Caco-2 (cell line): ENCODE results near the gene KIF4A. TPM values are rescaled to one million over a fixed set of nuclear protein-coding genes. Genes with fewer than 3 reads are reported as not detected.
A peak's percentile ranks its signal among the peaks of the same experiment; 100 is the strongest.

Experiments
- BruUV-seq: library from RNA; stranded (reverse); fragments of 400-500 nt; replicated peaks from 2 replicates; lab custom pipeline; 2021; lab: Mats Ljungman, UMichigan
- CTCF ChIA-PET: fragments of 300-600 bp; sonication (Branson Sonifier 250); formaldehyde crosslinking; loops from one replicate; lab custom pipeline; 2022; ENCODE audit warnings: antibody characterized with exemption; lab: Charles Lee
- POLR2A ChIA-PET: fragments of 300-600 bp; sonication (Branson Sonifier 250); formaldehyde crosslinking; loops from one replicate; lab custom pipeline; 2022; ENCODE audit warnings: antibody characterized with exemption; lab: Charles Lee
- DNase-seq, 2 experiments: peaks; one replicate each; pipeline versions ENCODE4 v3.0.0 to v3.0.0-alpha.2; 2020 to 2022
- H3K27me3 ChIP-seq: replicated peaks from 2 replicates; pipeline ENCODE4 v1.6.0; 2011; ENCODE audit warnings: low read length; ENCODE audit not compliant: control insufficient read depth, insufficient read depth
- H3K36me3 ChIP-seq: 2 replicates; pipeline ENCODE4 v1.5.1; 2011; ENCODE audit warnings: low read length; ENCODE audit not compliant: control insufficient read depth, insufficient read depth
- H3K4me1 ChIP-seq: fragments of 250-450 bp; sonication (Bioruptor Pico); 2 replicates; pipeline ENCODE4 v1.5.1; 2020; ENCODE audit warnings: mild to moderate bottlenecking
- H3K4me3 ChIP-seq: 2 replicates; pipeline ENCODE4 v1.5.1; 2011; ENCODE audit warnings: low read depth, mild to moderate bottlenecking, control low read depth, low read length
- H3K9me3 ChIP-seq: fragments of 250-450 bp; sonication (Bioruptor Pico); 2 replicates; pipeline ENCODE4 v1.5.1; 2020; ENCODE audit warnings: mild to moderate bottlenecking, moderate library complexity
- H3K27ac Mint-ChIP-seq: one replicate; pipeline ENCODE4 v1.8.0; 2022; ENCODE audit warnings: mixed read lengths; ENCODE audit not compliant: unreplicated experiment
- H3K27me3 Mint-ChIP-seq: one replicate; pipeline ENCODE4 v1.8.0; 2022; ENCODE audit warnings: mixed read lengths; ENCODE audit not compliant: insufficient read depth, unreplicated experiment
- H3K36me3 Mint-ChIP-seq: one replicate; pipeline ENCODE4 v1.8.0; 2022; ENCODE audit warnings: mild to moderate bottlenecking, mixed read lengths; ENCODE audit not compliant: insufficient read depth, unreplicated experiment
- H3K4me1 Mint-ChIP-seq: one replicate; pipeline ENCODE4 v1.8.0; 2022; ENCODE audit warnings: low read depth, mixed read lengths; ENCODE audit not compliant: unreplicated experiment
- H3K4me3 Mint-ChIP-seq: one replicate; pipeline ENCODE4 v1.8.0; 2022; ENCODE audit warnings: mild to moderate bottlenecking, moderate library complexity, mixed read lengths; ENCODE audit not compliant: unreplicated experiment
- H3K9me3 Mint-ChIP-seq: one replicate; pipeline ENCODE4 v1.8.0; 2022; ENCODE audit warnings: mixed read lengths; ENCODE audit not compliant: unreplicated experiment
- intact Hi-C: fragments of 100-400 bp; cut with micrococcal nuclease; formaldehyde crosslinking; loops from one replicate; pipeline ENCODE4 v1.10.0; 2022; ENCODE audit not compliant: unreplicated experiment
- total RNA-seq: library from RNA; stranded (reverse); gene quantifications from 2 replicates; pipeline ENCODE4 v1.2.3, GENCODE V29; 2022
- TF ChIP-seq, protein P1 (sequence below), 2 experiments: fragments of 200-600 bp in 1 of 2; IDR thresholded peaks; 1 replicate in 1 of 2; 2 replicates in 1 of 2; pipeline versions ENCODE4 v1.5.1 to v1.8.0; 2011 to 2022; ENCODE audit warnings: antibody characterized with exemption in 1 of 2, control low read depth in 1 of 2, inconsistent platforms in 1 of 2, low read depth in 1 of 2, low read length in 1 of 2, mild to moderate bottlenecking in 1 of 2, moderate library complexity in 1 of 2; ENCODE audit not compliant: insufficient read depth in 1 of 2, severe bottlenecking in 1 of 2, unreplicated experiment in 1 of 2

KIF4A gene
- total RNA-seq, 1 experiment from 2014 or later, result 39.6 TPM

- no peak for DNase-seq
- ChIA-PET CTCF (no interaction called here), POLR2A (no interaction called here)
- Histone ChIP-seq H3K36me3 (no peaks in the 10 kb centered on the region), H3K9me3 (no peaks in the 10 kb centered on the region), H3K27me3 (no peaks in the 10 kb centered on the region), H3K4me3 (no peak overlapping the region), H3K4me1 (no peaks in the 10 kb centered on the region)
- no peak overlapping the region for H3K4me3 Mint-ChIP-seq
- H3K4me1 Mint-ChIP-seq, result no peaks in the 10 kb centered on the region
- no peaks in the 10 kb centered on the region for H3K27me3 Mint-ChIP-seq
- TF ChIP-seq, protein P1, sequence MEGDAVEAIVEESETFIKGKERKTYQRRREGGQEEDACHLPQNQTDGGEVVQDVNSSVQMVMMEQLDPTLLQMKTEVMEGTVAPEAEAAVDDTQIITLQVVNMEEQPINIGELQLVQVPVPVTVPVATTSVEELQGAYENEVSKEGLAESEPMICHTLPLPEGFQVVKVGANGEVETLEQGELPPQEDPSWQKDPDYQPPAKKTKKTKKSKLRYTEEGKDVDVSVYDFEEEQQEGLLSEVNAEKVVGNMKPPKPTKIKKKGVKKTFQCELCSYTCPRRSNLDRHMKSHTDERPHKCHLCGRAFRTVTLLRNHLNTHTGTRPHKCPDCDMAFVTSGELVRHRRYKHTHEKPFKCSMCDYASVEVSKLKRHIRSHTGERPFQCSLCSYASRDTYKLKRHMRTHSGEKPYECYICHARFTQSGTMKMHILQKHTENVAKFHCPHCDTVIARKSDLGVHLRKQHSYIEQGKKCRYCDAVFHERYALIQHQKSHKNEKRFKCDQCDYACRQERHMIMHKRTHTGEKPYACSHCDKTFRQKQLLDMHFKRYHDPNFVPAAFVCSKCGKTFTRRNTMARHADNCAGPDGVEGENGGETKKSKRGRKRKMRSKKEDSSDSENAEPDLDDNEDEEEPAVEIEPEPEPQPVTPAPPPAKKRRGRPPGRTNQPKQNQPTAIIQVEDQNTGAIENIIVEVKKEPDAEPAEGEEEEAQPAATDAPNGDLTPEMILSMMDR (IDR thresholded peaks at IDR 0.05; ENCODE audit: insufficient read depth in 1 of 2, low read depth in 1 of 2, low read length in 1 of 2, severe bottlenecking in 1 of 2, unreplicated experiment in 1 of 2), result no peak
- no TSS peak for BruUV-seq
- no peak overlapping the region for H3K27ac Mint-ChIP-seq
- no peaks in the 10 kb centered on the region for H3K9me3 Mint-ChIP-seq
- intact Hi-C loops, result no loop called here
- H3K36me3 Mint-ChIP-seq, result peaks cover 6% of the 10 kb centered on the region
These were observed 41.3 kb downstream of the KIF4A start for GRCh38 chrX:70331161-70331560.

DNA sequence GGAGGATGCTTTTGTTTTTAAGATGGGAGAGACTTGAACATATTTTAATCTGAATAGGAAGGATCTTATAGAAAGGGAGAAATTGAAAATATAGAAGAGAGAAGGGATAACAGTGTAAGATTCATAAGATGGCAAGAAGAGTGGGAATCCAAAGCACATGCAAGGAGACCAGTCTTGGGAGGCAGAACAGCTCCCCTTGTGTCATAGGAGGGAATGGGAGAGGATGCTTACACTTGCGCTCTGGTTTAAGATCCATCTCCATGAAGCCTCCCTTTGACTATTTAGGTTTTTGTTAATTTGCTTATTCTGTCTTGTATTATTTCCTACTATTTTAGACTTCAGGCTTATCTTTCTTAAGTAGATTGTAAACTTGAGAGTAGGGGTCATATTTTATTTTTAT, 42.7 kb downstream of the KIF4A start:
- ChIA-PET CTCF (no interaction called here), POLR2A (no interaction called here)
- no peak overlapping the region for H3K4me3 ChIP-seq
- H3K9me3 ChIP-seq, result no peaks in the 10 kb centered on the region
- Mint-ChIP-seq H3K36me3 (peaks cover 6% of the 10 kb centered on the region), H3K4me1 (no peaks in the 10 kb centered on the region), H3K9me3 (no peaks in the 10 kb centered on the region), H3K4me3 (no peak overlapping the region), H3K27me3 (no peaks in the 10 kb centered on the region), H3K27ac (no peak overlapping the region)
- H3K36me3 ChIP-seq, result no peaks in the 10 kb centered on the region
- intact Hi-C loops, result no loop called here
- TF ChIP-seq, protein P1 (IDR thresholded peaks at IDR 0.05; ENCODE audit: insufficient read depth in 1 of 2, low read depth in 1 of 2, low read length in 1 of 2, severe bottlenecking in 1 of 2, unreplicated experiment in 1 of 2), result peak in 1 of 2 experiments; percentile 40
- H3K4me1 ChIP-seq, result no peaks in the 10 kb centered on the region
- no peak for DNase-seq
- no TSS peak for BruUV-seq
- H3K27me3 ChIP-seq, result no peaks in the 10 kb centered on the region

- no TSS peak for BruUV-seq
- Mint-ChIP-seq H3K27ac (no peak overlapping the region), H3K4me3 (no peak overlapping the region), H3K4me1 (no peaks in the 10 kb centered on the region), H3K36me3 (peaks cover 6% of the 10 kb centered on the region), H3K9me3 (no peaks in the 10 kb centered on the region), H3K27me3 (no peaks in the 10 kb centered on the region)
- TF ChIP-seq, protein P1 (IDR thresholded peaks at IDR 0.05; ENCODE audit: insufficient read depth in 1 of 2, low read depth in 1 of 2, low read length in 1 of 2, severe bottlenecking in 1 of 2, unreplicated experiment in 1 of 2), result no peak
- no peaks in the 10 kb centered on the region for H3K4me1 ChIP-seq
- H3K36me3 ChIP-seq, result no peaks in the 10 kb centered on the region
- POLR2A ChIA-PET, result no interaction called here
- CTCF ChIA-PET, result no interaction called here
- no peaks in the 10 kb centered on the region for H3K9me3 ChIP-seq
- H3K4me3 ChIP-seq, result no peak overlapping the region
- no peaks in the 10 kb centered on the region for H3K27me3 ChIP-seq
- intact Hi-C loops, result no loop called here
- DNase-seq, result no peak
These were observed 46.9 kb downstream of the KIF4A start for GRCh38 chrX:70336767-70337166.
